HPDE6-E6E7 (cell line): ENCODE measurements around the gene PCID2.
A peak's percentile ranks its signal among the peaks of the same experiment; 100 is the strongest.

Source experiments
- DNase-seq: peaks from one replicate; pipeline ENCODE4 v3.0.0; 2011; ENCODE audit warnings: missing footprints; ENCODE audit errors: extremely low spot score

Gene PCID2

GRCh38 chr13:113187883-113188665, 20.4 kb downstream of the PCID2 start:
- no peak for DNase-seq

GRCh38 chr13:113187263-113187669, 21.2 kb downstream of the PCID2 start:
- peak; percentile 99 for DNase-seq

DNA sequence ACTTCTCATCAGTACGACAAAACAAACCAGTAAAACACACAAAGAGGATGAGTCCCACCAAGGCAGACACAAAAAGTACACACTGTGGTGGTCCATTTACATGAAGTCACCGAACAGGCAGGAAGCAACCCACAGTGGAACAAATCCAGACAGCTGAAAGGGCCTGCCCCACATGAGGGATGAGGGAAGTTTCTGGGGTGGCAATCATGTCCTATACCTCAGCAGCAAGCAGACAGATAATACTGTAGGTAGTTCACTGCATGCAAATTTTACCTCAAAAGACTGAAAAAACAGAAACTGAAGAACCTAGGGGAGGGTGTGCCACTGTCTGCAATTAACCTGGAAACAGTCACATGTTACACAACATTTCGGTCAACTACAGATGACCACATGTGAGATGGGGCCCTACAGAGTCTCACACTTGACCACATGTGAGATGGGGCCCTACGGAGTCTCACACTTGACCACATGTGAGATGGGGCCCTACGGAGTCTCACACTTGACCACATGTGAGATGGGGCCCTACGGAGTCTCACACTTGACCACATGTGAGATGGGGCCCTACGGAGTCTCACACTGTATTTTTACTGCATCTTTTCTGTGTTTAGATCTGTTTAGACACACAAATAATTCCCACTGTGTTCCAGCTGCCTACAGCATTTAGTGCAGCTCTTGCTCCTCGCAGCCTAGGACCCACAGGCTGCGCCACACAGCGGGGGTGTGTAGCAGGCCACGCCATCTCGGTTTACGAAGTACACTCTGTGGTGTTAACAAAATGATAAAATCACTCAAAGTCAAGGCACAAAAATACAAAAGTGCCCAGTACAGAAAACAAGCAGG, 22.2 kb downstream of the PCID2 start:
- DNase-seq: no peak

- no peak for DNase-seq
These were observed 23.7 kb downstream of the PCID2 start for GRCh38 chr13:113184568-113185440.

DNA sequence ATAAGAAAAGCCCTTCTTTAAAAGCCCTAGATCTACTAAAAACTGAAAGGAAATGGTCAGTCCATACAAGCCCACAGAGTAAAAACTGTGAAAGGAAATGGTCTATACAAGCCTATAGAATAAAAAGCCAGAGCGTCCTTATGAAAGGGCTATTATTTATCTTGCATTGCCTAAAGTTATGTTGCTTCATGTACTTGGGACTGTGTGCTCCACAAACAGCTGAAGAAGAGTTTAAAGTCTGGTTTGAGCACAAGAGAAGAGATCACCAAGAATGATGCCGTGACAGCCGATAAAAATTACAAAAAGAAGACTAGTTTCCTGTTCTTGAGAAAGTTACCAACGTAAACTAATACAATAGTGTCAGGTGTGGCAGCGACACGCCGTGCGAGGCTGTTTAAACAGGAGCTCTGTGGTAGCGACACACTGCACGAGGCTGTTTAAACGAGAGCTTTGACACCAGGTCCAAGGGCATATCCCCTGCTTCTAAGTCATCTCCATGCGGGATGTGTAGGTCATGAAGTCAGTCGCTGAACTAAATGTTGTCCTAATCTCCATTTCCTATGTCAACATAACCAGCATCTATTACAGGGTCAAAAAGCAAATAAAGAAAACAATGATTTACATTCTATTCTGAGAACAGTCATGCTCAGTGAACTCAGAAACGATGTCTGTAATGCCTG, 24.9 kb downstream of the PCID2 start:
- DNase-seq: no peak

DNA sequence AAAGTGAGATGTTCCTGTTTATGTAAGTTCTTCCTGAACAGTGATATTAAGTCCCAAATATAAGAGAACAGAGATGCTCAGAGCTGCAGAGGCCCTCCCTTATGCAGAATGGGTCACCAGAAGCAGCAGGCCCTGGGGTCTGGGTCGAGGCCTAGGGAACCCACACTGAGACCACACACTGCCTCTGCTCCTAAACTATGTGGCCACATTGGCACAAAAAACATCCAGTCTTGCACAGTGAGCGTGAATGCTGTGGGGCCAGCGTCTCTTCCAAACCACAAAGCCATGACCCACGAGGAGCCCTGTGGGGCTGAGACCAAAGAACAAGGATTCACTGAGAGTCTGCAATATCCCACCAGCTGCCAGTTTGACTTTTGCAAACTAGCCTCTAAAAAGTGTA, 26.4 kb downstream of the PCID2 start:
- DNase-seq: no peak

GRCh38 chr13:113179374-113180230, 28.9 kb downstream of the PCID2 start:
- DNase-seq: no peak

- no peak for DNase-seq
These were observed 29.6 kb downstream of the PCID2 start for GRCh38 chr13:113178896-113179167.

GRCh38 chr13:113178070-113178895, 30.2 kb downstream of the PCID2 start:
- DNase-seq: no peak

GRCh38 chr13:113176822-113177221, 31.6 kb downstream of the PCID2 start:
- no peak for DNase-seq

DNA sequence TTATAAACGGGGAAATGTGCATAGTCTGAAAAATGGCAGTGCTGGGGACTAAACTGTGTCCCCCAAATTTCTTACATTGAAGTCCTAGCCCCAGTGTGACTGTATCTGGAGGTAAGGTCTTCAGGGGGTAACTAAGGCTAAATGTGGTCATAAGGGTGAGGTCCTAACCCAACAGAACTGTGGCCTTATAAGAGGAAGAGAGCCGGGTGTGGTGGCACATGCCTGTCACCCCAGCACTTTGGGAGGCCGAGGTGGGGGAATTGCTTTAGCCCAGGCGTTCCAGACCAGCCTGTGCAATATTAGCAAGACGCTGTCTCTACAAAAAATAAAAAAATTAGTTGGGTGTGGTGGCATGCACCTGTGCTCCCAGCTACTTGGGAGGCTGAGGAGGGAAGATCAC, 32.2 kb downstream of the PCID2 start:
- DNase-seq: no peak

GRCh38 chr13:113172419-113172926, 36.0 kb downstream of the PCID2 start:
- DNase-seq: no peak

DNA sequence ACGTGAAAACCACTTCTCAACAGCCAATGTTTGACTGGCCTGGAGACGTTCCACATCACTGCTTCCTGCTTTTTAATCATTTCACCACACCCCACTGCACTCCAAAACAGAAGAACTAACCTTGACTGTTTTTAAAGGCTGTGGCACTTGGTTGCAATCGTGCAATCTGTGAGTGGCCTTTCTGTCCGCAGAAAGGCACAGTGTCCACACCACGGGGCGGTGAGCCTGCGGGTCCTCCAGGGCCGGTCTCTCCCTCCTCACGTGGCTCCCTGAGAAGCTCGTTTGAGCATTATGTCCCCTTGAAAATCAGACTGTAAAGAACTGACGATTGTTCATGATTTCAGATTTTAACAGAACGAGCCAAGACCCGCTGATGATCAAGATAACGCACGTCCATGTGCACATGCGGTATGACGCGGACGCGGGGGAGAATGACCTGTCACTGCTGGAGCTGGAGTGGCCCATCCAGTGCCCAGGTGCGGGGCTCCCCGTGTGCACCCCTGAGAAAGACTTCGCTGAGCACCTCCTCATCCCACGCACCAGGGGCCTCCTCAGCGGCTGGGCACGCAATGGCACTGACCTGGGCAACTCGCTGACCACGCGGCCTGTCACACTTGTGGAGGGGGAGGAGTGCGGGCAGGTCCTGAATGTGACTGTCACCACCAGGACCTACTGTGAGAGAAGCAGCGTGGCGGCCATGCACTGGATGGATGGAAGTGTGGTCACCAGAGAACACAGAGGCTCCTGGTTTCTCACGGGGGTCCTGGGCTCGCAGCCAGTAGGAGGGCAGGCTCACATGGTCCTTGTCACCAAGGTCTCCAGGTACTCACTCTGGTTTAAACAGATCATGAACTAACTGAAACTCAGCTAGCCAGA, 37.0 kb downstream of the PCID2 start:
- no peak for DNase-seq

- no peak for DNase-seq
These were observed 38.0 kb downstream of the PCID2 start for GRCh38 chr13:113170511-113170910.

GRCh38 chr13:113169277-113170272, 38.9 kb downstream of the PCID2 start:
- DNase-seq: no peak

GRCh38 chr13:113168211-113168610, 40.3 kb downstream of the PCID2 start:
- no peak for DNase-seq

DNA sequence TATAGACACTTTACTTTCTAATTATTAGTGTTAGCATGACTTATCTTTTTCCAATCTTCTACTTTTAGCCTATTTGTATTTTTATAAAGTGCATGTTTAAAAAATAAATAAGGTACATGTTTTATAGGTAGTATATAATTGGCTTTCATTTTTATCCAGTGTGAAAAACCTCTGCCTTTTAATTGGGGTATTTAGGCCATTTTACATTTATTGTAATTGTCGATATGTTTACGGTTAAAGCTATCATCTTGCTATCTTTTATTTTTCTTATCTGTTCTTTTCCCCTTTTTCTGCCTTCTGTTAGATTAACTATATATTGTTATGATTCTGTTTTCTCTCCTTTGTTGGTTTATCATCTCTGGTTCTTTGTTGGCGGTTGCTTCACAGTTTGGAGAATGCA, 40.9 kb downstream of the PCID2 start:
- no peak for DNase-seq
